A673 (cell line): ENCODE data around the gene GRIK4.

Experiments
- EZH2 ChIP-seq: fragments of 200-600 bp; sonication (generic); IDR thresholded peaks from 2 replicates; pipeline ENCODE4 v1.6.1; 2017; ENCODE audit warnings: borderline replicate concordance, low read depth, mild to moderate bottlenecking, mixed read lengths, antibody characterized with exemption, low read length; ENCODE audit not compliant: poor library complexity, severe bottlenecking
- TF ChIP-seq, protein P1 (sequence below): fragments of 300-800, 200-600 bp; sonication (generic); conservative IDR thresholded peaks from 2 replicates; pipeline ENCODE4 v1.5.1; 2017; ENCODE audit warnings: low read depth, mild to moderate bottlenecking, antibody characterized with exemption, low read length, moderate library complexity, mixed read lengths

DNA sequence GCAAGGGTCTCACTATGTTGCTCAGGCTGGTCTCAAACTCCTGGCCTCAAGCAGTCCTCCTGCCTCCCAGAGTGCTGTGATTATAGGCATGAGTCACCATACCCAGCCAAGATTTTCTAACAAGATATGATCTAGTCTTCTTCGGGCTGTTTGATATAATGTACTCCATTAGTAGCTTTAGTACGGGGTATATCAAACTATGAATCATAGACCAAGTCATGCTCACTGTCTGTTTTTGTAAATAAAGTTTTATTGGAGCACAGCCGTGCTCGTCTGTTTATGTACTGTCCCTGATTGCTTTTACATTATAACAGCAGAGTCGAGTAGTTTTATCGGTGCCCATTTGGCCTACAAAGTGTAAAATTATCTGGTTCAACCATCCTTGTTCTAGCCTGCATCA, 43.9 kb upstream of the GRIK4 start:
- TF ChIP-seq, protein P1, sequence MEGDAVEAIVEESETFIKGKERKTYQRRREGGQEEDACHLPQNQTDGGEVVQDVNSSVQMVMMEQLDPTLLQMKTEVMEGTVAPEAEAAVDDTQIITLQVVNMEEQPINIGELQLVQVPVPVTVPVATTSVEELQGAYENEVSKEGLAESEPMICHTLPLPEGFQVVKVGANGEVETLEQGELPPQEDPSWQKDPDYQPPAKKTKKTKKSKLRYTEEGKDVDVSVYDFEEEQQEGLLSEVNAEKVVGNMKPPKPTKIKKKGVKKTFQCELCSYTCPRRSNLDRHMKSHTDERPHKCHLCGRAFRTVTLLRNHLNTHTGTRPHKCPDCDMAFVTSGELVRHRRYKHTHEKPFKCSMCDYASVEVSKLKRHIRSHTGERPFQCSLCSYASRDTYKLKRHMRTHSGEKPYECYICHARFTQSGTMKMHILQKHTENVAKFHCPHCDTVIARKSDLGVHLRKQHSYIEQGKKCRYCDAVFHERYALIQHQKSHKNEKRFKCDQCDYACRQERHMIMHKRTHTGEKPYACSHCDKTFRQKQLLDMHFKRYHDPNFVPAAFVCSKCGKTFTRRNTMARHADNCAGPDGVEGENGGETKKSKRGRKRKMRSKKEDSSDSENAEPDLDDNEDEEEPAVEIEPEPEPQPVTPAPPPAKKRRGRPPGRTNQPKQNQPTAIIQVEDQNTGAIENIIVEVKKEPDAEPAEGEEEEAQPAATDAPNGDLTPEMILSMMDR, result no peak
- no peak for TF ChIP-seq EZH2
